A673 (cell line): ENCODE data around the gene NAT14. TPM values are rescaled to one million over a fixed set of nuclear protein-coding genes. Genes with fewer than 3 reads are reported as not detected.

Source experiments
- BruUV-seq: library from RNA; stranded (reverse); fragments of 400-500 nt; replicated peaks from 2 replicates; lab custom pipeline; 2021; lab: Mats Ljungman, UMichigan
- CTCF ChIA-PET: fragments of 300-600 bp; sonication (Branson Sonifier 250); formaldehyde crosslinking; loops from one replicate; lab custom pipeline; 2022; ENCODE audit warnings: antibody characterized with exemption; lab: Charles Lee
- POLR2A ChIA-PET: fragments of 300-600 bp; sonication (Branson Sonifier 250); formaldehyde crosslinking; loops from one replicate; lab custom pipeline; 2022; ENCODE audit warnings: antibody characterized with exemption; ENCODE audit not compliant: low non-redundant PET; lab: Charles Lee
- DNase-seq: peaks from one replicate; pipeline ENCODE4 v3.0.0-alpha.2; 2015; ENCODE audit warnings: low spot score
- H3K27ac ChIP-seq: fragments of 200-600 bp; sonication (generic); 2 replicates; pipeline ENCODE4 v1.5.1; 2016; ENCODE audit warnings: mixed run types, low read depth, mild to moderate bottlenecking, mixed read lengths, antibody characterized with exemption, low read length; ENCODE audit not compliant: poor library complexity, severe bottlenecking
- H3K27me3 ChIP-seq: fragments of 200-600 bp; sonication (generic); replicated peaks from 2 replicates; pipeline ENCODE4 v1.6.1; 2017; ENCODE audit warnings: mixed run types, low read depth, mild to moderate bottlenecking, mixed read lengths, antibody characterized with exemption, low read length; ENCODE audit not compliant: insufficient read depth, poor library complexity
- H3K36me3 ChIP-seq: fragments of 200-600 bp; sonication (generic); 2 replicates; pipeline ENCODE4 v1.6.1; 2016; ENCODE audit warnings: mixed run types, mild to moderate bottlenecking, mixed read lengths, antibody characterized with exemption, low read length; ENCODE audit not compliant: insufficient read depth, poor library complexity, severe bottlenecking
- H3K4me1 ChIP-seq: fragments of 200-600 bp; sonication (generic); 2 replicates; pipeline ENCODE4 v1.6.1; 2017; ENCODE audit warnings: mixed run types, mild to moderate bottlenecking, mixed read lengths, antibody characterized with exemption, low read length; ENCODE audit not compliant: insufficient read depth, poor library complexity, severe bottlenecking
- H3K4me3 ChIP-seq: fragments of 200-600 bp; sonication (generic); 2 replicates; pipeline ENCODE4 v1.5.1; 2016; ENCODE audit warnings: low read depth, mixed run types, mild to moderate bottlenecking, mixed read lengths, low read length; ENCODE audit not compliant: poor library complexity, severe bottlenecking
- H3K9me3 ChIP-seq: fragments of 200-600 bp; sonication (generic); 2 replicates; pipeline ENCODE4 v1.6.1; 2016; ENCODE audit warnings: mixed run types, low read depth, mild to moderate bottlenecking, mixed read lengths, antibody characterized with exemption, low read length; ENCODE audit not compliant: poor library complexity, severe bottlenecking
- CTCF ChIP-seq: fragments of 300-800, 200-600 bp; sonication (generic); conservative IDR thresholded peaks from 2 replicates; pipeline ENCODE4 v1.5.1; 2017; ENCODE audit warnings: low read depth, mild to moderate bottlenecking, antibody characterized with exemption, low read length, moderate library complexity, mixed read lengths
- EZH2 ChIP-seq: fragments of 200-600 bp; sonication (generic); IDR thresholded peaks from 2 replicates; pipeline ENCODE4 v1.6.1; 2017; ENCODE audit warnings: borderline replicate concordance, low read depth, mild to moderate bottlenecking, mixed read lengths, antibody characterized with exemption, low read length; ENCODE audit not compliant: poor library complexity, severe bottlenecking
- intact Hi-C: fragments of 100-400 bp; cut with micrococcal nuclease; formaldehyde crosslinking; loops from one replicate; pipeline ENCODE4 v1.10.0; 2022; ENCODE audit not compliant: unreplicated experiment
- total RNA-seq: library from RNA; stranded (reverse); gene quantifications from 2 replicates; pipeline ENCODE4 v1.2.3, GENCODE V29; 2021

Gene NAT14
- total RNA-seq, 1 experiment from 2014 or later: 55.1 TPM

- no peaks in the 10 kb centered on the region for H3K36me3 ChIP-seq
- CTCF ChIA-PET: no interaction called here
- BruUV-seq: no TSS peak
- TF ChIP-seq EZH2: no peak
- no peak for TF ChIP-seq CTCF
- no peak overlapping the region for H3K4me3 ChIP-seq
- POLR2A ChIA-PET: no interaction called here
- no peaks in the 10 kb centered on the region for H3K9me3 ChIP-seq
- intact Hi-C loops: no loop called here
- H3K27me3 ChIP-seq: no peaks in the 10 kb centered on the region
- no peak for DNase-seq
- H3K4me1 ChIP-seq: peaks cover 14% of the 10 kb centered on the region
- H3K27ac ChIP-seq: no peak overlapping the region
Observed at GRCh38 chr19:55478364-55478763, 6.6 kb upstream of the NAT14 start.

- DNase-seq: no peak
- CTCF ChIA-PET: no interaction called here
- Histone ChIP-seq H3K27me3 (no peaks in the 10 kb centered on the region), H3K4me3 (no peak overlapping the region), H3K27ac (no peak overlapping the region), H3K36me3 (no peaks in the 10 kb centered on the region), H3K4me1 (peaks cover 14% of the 10 kb centered on the region), H3K9me3 (no peaks in the 10 kb centered on the region)
- BruUV-seq: no TSS peak
- TF ChIP-seq EZH2 (no peak), CTCF (no peak)
- intact Hi-C loops: no loop called here
- POLR2A ChIA-PET: no interaction called here
Observed at GRCh38 chr19:55479045-55479444, 5.9 kb upstream of the NAT14 start.

- H3K27ac ChIP-seq: no peak overlapping the region
- H3K4me1 ChIP-seq: peaks cover 19% of the 10 kb centered on the region
- intact Hi-C loops: no loop called here
- no peaks in the 10 kb centered on the region for H3K36me3 ChIP-seq
- H3K4me3 ChIP-seq: no peak overlapping the region
- POLR2A ChIA-PET: no interaction called here
- no peak for DNase-seq
- no peak for TF ChIP-seq EZH2
- no peak for TF ChIP-seq CTCF
- no TSS peak for BruUV-seq
- no peaks in the 10 kb centered on the region for H3K9me3 ChIP-seq
- H3K27me3 ChIP-seq: no peaks in the 10 kb centered on the region
- CTCF ChIA-PET: no interaction called here
Observed at GRCh38 chr19:55479451-55480230, 5.3 kb upstream of the NAT14 start.
